ENCODE results near the gene KCNIP4. TPM values are rescaled to one million over a fixed set of nuclear protein-coding genes. Genes with fewer than 3 reads are reported as not detected.

The KCNIP4 gene
- total and polyA plus RNA-seq, 2 donors (not counting 3 experiments of a cell fraction or from before 2014, with no cell fraction given), result not detected

- dilution Hi-C loops (cut with MboI; ENCODE audit: extremely low pct_ligation_motif_present, low sequenced_read_pairs) (no loop called here), intact Hi-C loops (cut with micrococcal nuclease) (no loop called here)
- TF ChIP-seq MAX (IDR thresholded peaks at IDR 0.05; ENCODE audit: insufficient read depth, insufficient read length) (no peak), EZH2 (IDR thresholded peaks at IDR 0.05; ENCODE audit: borderline replicate concordance, low read depth, low read length, severe bottlenecking) (no peak), POLR2A (IDR thresholded peaks at IDR 0.05; ENCODE audit: low read depth, low read length) (no peak), CTCF (IDR thresholded peaks at IDR 0.05; ENCODE audit: extremely low read depth in 1 of 2, insufficient read depth in 1 of 2, low read depth in 1 of 2, low read length in 2 of 2) (no peak), GATA2 (IDR thresholded peaks at IDR 0.05; ENCODE audit: insufficient read depth, insufficient read length, low read depth, low read length) (no peak), POLR2AphosphoS5 (IDR thresholded peaks at IDR 0.05; ENCODE audit: insufficient read depth, low read depth, low read length) (no peak)
- Histone ChIP-seq H3K36me3 (ENCODE audit: control insufficient read depth in 2 of 2, extremely low read depth in 1 of 2, insufficient read depth in 2 of 2, low read length in 2 of 2) (no peaks in the 10 kb centered on the region), H3K9me1 (replicated peaks; ENCODE audit: control insufficient read depth, extremely low read depth, insufficient read depth, low read length) (no peaks in the 10 kb centered on the region), H3K27me3 (ENCODE audit: control insufficient read depth in 2 of 2, insufficient read depth in 2 of 2, low read length in 2 of 2) (no peaks in the 10 kb centered on the region), H4K20me1 (replicated peaks; ENCODE audit: control insufficient read depth, extremely low read depth, insufficient read depth, low read length) (no peaks in the 10 kb centered on the region), H2AFZ (ENCODE audit: low read depth, low read length) (no peak overlapping the region), H3K27ac (ENCODE audit: insufficient read depth, low read depth, low read length) (no peak overlapping the region), H3K9ac (replicated peaks; ENCODE audit: extremely low read depth, insufficient read depth, low read length) (no peak overlapping the region), H3K4me1 (ENCODE audit: control insufficient read depth, extremely low read depth, insufficient read depth, low read length) (peaks cover 15% of the 10 kb centered on the region), H3K79me2 (ENCODE audit: control insufficient read depth, insufficient read depth, low read length) (no peaks in the 10 kb centered on the region), H3K4me2 (ENCODE audit: insufficient read depth, low read length) (no peak overlapping the region), H3K9me3 (replicated peaks; ENCODE audit: control insufficient read depth, insufficient read depth, low read length) (no peaks in the 10 kb centered on the region), H3K4me3 (replicated peaks in 1 of 3; ENCODE audit: insufficient read depth in 1 of 3, low read depth in 1 of 3, low read length in 3 of 3) (no peak overlapping the region)
- POLR2A ChIA-PET, result no interaction called here
- BruUV-seq (replicated peaks), result no TSS peak
- DNase-seq (ENCODE audit: low read depth, low spot score) (no peak), FAIRE-seq (no peak)
- CTCF ChIA-PET, result no interaction called here
Measured at GRCh38 chr4:20844311-20844710, 1104.3 kb downstream of the KCNIP4 start.

Data from endothelial cell of umbilical vein (primary cell).